ENCODE data around the gene ATP9A. TPM values are rescaled to one million over a fixed set of nuclear protein-coding genes. Genes with fewer than 3 reads are reported as not detected.
"Not testable (repeated sequence)": the region's sequence is repeated elsewhere in the genome, so short reads cannot be mapped to it uniquely, and the experiment has no call there.

The ATP9A gene
- total RNA-seq, 4 donors from 2014 or later, result 52.5 to 72.8 (median 61.7) TPM

DNA sequence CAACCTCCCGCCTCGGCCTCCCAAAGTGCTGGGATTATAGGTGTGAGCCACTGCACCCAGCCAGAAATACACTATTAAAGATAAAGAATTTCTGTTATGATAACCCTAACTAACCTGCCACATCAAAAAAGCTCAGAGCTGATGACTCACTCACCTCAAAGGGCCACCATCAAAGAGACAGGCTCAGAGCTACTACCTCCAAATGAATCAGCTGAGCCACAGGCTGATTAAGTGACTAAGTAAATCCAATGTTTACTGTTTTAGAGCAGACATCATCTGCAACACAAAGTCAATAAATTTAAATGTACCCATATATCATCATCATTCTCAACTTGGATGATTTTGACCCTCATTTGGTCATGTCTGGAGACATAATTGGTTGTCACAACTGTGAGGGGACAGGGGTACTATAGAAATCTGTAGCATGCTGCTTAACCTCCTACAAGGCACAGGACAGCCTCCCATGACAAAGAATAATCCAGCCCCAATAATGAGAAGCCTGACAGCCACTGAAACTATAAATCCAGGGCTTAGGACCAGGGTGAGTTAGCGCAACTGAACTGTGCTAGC is 106.5 kb downstream of the ATP9A start:
- Histone ChIP-seq H3K27me3 (no peaks in the 10 kb centered on the region), H3K9me3 (no peaks in the 10 kb centered on the region), H3K36me3 (peaks cover 0 to 3% of the 10 kb centered on the region in 2 donors), H3K4me3 (replicated peaks in 1 of 3) (no peak overlapping the region), H3K27ac (no peak overlapping the region), H3K4me1 (no peaks in the 10 kb centered on the region)
- TF ChIP-seq POLR2A (IDR thresholded peaks at IDR 0.05) (no peak), CTCF (IDR thresholded peaks at IDR 0.05) (no peak)
- 79 to 91% methylated on average over 3 of the region's 3 CpGs for WGBS, 2 donors
- intact Hi-C loops (cut with DNase I), result no loop called here
- DNase-seq, result no peak

DNA sequence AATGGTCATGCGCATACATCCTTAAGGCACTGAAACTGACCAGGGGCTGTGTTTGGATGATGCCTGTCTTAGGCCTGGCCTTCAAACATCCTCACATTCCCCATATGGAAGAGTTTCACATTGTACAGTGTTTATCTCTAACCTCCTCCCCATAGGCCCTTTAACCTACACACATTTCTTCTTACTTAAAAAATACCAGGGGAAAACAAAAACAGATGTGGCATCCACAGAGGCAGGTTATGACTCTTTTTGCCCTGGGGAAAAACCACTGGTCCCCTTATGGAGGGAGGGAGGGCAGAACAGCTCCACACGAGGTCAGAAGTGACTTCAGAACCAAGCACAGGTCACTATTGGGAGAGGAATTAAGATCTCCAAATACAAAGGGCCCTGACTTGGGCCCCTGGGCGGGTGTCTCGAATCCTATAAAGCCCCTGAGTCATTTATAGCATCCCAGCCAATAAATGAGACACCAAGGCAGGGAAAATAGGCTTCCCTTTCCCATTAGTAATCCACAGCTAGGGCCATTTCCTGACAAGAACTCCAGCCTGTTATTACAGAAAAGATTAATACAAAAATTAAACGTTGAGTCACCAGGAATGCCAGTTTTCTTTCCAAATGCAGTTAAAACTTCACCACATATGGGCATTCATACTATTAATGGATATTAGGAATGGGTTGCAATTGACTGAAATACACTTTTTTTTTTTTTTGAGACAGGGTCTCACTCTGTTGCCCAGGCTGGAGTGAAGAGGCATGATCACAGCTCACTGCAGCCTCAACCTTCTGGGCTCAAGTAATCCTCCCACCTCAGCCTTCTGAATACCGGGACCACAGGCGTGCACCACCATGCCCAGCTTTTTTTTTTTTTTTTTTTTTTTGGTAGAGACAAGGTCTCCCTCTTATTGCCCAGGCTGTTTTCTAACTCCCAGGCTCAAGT is 107.2 kb downstream of the ATP9A start:
- WGBS, 2 donors, result 75 to 85% methylated on average over 7 of the region's 7 CpGs
- H3K27ac ChIP-seq, result no peak overlapping the region
- intact Hi-C loops (cut with DNase I), result no loop called here
- H3K4me3 ChIP-seq (replicated peaks in 1 of 3), result no peak overlapping the region
- no peak for DNase-seq
- H3K36me3 ChIP-seq, result no peaks in the 10 kb centered on the region
- no peaks in the 10 kb centered on the region for H3K9me3 ChIP-seq
- no peaks in the 10 kb centered on the region for H3K27me3 ChIP-seq
- TF ChIP-seq CTCF (IDR thresholded peaks at IDR 0.05) (no peak), POLR2A (IDR thresholded peaks at IDR 0.05) (no peak)
- H3K4me1 ChIP-seq, result no peaks in the 10 kb centered on the region

DNA sequence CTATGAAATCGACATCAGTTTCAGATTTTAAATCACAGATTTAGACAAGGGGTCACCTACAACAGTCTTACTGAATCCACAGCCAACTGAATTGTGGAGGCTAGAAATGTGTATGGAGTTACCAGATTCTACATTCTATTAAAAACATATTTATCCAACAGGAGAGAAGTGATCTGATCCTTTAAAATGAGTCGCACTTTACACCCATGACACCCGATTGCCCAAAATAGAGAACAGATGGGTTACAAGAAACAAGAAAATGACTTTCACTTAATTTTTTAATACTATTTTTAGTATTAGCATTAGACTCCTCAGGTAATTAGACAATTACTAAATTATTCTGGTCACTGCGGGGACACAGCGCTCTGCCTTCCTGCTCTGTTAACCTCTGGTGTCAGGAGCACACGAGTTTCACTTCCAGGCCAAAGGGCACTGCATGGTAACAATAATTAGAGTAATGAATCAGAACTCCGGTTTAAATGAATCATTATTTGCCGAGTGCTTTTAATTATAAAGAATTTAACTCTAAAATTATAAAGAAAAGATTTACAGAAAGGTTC is 108.6 kb downstream of the ATP9A start:
- intact Hi-C loops (cut with DNase I), result no loop called here
- DNase-seq, result no peak
- Histone ChIP-seq H3K4me1 (no peaks in the 10 kb centered on the region), H3K27ac (no peak overlapping the region), H3K4me3 (replicated peaks in 1 of 3) (no peak overlapping the region), H3K9me3 (no peaks in the 10 kb centered on the region), H3K36me3 (no peaks in the 10 kb centered on the region), H3K27me3 (no peaks in the 10 kb centered on the region)
- 89 to 91% methylated on average over 8 of the region's 8 CpGs for WGBS, 2 donors
- TF ChIP-seq POLR2A (IDR thresholded peaks at IDR 0.05), result no peak

GRCh38 chr20:51656726-51657260 is 111.4 kb downstream of the ATP9A start:
- H3K27ac ChIP-seq, result no peak overlapping the region
- H3K27me3 ChIP-seq, result no peaks in the 10 kb centered on the region
- no peak for TF ChIP-seq POLR2A (IDR thresholded peaks at IDR 0.05)
- TF ChIP-seq CTCF (IDR thresholded peaks at IDR 0.05), result no peak
- H3K4me1 ChIP-seq, result peaks cover 0 to 4% of the 10 kb centered on the region in 2 donors
- intact Hi-C loops (cut with DNase I), result no loop called here
- H3K4me3 ChIP-seq (replicated peaks in 1 of 3), result no peak overlapping the region
- H3K9me3 ChIP-seq, result no peaks in the 10 kb centered on the region
- WGBS, 2 donors, result 92 to 96% methylated on average over 21 of the region's 21 CpGs
- H3K36me3 ChIP-seq, result no peaks in the 10 kb centered on the region
- no peak for DNase-seq

- H3K4me1 ChIP-seq; H3K36me3 ChIP-seq; DNase-seq; H3K27me3 ChIP-seq; H3K9me3 ChIP-seq; intact Hi-C loops (cut with DNase I); H3K27ac ChIP-seq; H3K4me3 ChIP-seq (replicated peaks in 1 of 3): not testable (repeated sequence)
- WGBS, 2 donors, result 93 to 94% methylated on average over 5 of the region's 5 CpGs
These were observed 112.1 kb downstream of the ATP9A start for GRCh38 chr20:51656089-51656488.
